ENCODE measurements around the gene COL5A1.

DNA sequence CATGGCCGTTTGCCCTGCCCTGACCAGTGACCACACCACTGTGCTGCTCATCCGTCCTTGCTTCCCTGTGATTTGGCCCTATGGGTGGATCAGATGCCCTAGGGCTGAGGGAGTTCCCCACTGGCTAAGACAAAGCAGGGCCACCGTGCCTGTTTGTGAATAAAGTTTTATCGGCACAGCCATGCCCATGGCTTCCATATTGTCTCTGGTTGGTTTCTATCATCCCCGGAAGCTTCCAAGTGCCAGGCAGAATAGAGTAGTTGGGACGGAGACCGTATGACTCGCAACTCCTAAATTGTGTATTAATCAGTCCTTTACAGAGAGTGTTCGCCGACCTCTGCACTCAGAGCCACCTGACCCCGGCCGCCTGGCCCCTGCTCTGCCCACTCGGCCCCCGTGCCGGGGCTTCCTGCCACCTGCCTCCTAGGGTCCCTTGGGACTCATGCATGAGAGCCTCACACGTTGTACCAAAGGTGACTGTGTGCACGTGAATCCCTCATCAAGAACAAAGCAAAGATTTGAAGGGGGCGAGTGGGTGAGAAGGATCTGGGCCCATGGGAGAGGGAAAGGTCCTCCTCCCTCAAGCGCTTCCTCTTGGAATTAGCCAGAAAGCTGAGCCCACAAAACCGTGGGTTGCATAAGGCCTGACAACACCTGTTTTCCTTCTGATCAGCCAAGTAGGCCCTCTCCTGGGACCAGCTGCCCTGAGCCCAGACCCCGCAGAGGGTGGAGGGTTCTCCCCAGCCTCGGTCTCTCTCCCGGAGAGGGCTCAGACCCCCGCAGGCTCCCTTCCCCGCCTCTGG, 227.3 kb downstream of the COL5A1 start:
- TF ChIP-seq, protein P1, sequence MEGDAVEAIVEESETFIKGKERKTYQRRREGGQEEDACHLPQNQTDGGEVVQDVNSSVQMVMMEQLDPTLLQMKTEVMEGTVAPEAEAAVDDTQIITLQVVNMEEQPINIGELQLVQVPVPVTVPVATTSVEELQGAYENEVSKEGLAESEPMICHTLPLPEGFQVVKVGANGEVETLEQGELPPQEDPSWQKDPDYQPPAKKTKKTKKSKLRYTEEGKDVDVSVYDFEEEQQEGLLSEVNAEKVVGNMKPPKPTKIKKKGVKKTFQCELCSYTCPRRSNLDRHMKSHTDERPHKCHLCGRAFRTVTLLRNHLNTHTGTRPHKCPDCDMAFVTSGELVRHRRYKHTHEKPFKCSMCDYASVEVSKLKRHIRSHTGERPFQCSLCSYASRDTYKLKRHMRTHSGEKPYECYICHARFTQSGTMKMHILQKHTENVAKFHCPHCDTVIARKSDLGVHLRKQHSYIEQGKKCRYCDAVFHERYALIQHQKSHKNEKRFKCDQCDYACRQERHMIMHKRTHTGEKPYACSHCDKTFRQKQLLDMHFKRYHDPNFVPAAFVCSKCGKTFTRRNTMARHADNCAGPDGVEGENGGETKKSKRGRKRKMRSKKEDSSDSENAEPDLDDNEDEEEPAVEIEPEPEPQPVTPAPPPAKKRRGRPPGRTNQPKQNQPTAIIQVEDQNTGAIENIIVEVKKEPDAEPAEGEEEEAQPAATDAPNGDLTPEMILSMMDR (IDR thresholded peaks at IDR 0.05): no peak
- no peak for TF ChIP-seq POLR2A (IDR thresholded peaks at IDR 0.05)
